SK-N-MC (cell line): Measurements from ENCODE around the gene MEI1.

Experiments
- FOXP2 ChIP-seq: optimal IDR thresholded peaks from 2 replicates; pipeline ENCODE3; 2011; ENCODE audit warnings: mild to moderate bottlenecking, moderate library complexity; ENCODE audit not compliant: insufficient read depth; ENCODE audit errors: extremely low read length, control extremely low read depth
- POLR2AphosphoS5 ChIP-seq: IDR thresholded peaks from 2 replicates; pipeline ENCODE4 v1.6.1; 2012; ENCODE audit warnings: mild to moderate bottlenecking, low read depth, low read length, borderline replicate concordance

DNA sequence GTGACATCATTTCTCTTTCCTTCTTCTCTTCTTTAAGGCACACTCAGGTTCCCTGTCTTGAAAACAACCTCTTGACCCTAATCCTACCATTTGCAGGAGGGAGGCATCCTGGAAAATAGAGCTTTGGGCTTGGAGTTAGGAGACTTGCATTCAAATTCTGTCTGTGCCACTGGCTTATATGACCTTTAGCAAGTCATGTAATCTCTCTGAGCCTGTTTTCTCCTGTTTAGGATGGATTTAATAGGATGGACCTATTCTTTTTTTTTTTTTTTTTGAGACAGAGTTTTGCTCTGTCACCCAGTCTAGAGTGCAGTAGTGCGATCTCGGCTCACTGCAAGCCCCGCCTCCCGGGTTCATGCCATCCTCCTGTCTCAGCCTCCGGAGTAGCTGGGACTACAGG lies 76.0 kb downstream of the MEI1 start:
- TF ChIP-seq POLR2AphosphoS5 (no peak), FOXP2 (no peak)
